NB4 (cell line): ENCODE results near the gene ZNF138.
"Not testable (repeated sequence)": the region's sequence is repeated elsewhere in the genome, so short reads cannot be mapped to it uniquely, and the experiment has no call there.

Experiments used
- DNase-seq: peaks from one replicate; pipeline ENCODE4 v3.0.0; 2010; ENCODE audit warnings: low read depth
- H3K4me3 ChIP-seq: one replicate; pipeline ENCODE4 v1.5.1; 2011; ENCODE audit warnings: mild to moderate bottlenecking, low read depth, low read length, moderate library complexity
- CTCF ChIP-seq: IDR thresholded peaks from one replicate; pipeline ENCODE4 v1.5.1; 2012; ENCODE audit warnings: low read depth, low read length
- MAX ChIP-seq: IDR thresholded peaks from 2 replicates; pipeline ENCODE4 v1.6.1; 2011; ENCODE audit warnings: low read depth, low read length
- MYC ChIP-seq: IDR thresholded peaks from 2 replicates; pipeline ENCODE4 v1.6.1; 2011; ENCODE audit warnings: low read depth, low read length
- POLR2A ChIP-seq: IDR thresholded peaks from 2 replicates; pipeline ENCODE4 v1.6.1; 2011; ENCODE audit warnings: mild to moderate bottlenecking; ENCODE audit not compliant: insufficient read length; ENCODE audit errors: extremely low read depth

The ZNF138 gene

GRCh38 chr7:64793106-64793755, 997 bp upstream of the ZNF138 start:
- no peak overlapping the region for H3K4me3 ChIP-seq
- DNase-seq = peak; percentile 27
- TF ChIP-seq CTCF (no peak), MAX (no peak), MYC (no peak), POLR2A (no peak)

- DNase-seq = no peak
- TF ChIP-seq MYC (no peak), CTCF (no peak), POLR2A (no peak), MAX (no peak)
- H3K4me3 ChIP-seq = peak overlapping the region; percentile 79
Observed at GRCh38 chr7:64795176-64795575, 948 bp downstream of the ZNF138 start.

GRCh38 chr7:64799169-64799568, 4.9 kb downstream of the ZNF138 start:
- not testable (repeated sequence) for H3K4me3 ChIP-seq, DNase-seq

GRCh38 chr7:64802699-64803098, 8.5 kb downstream of the ZNF138 start:
- TF ChIP-seq MAX = no peak
- TF ChIP-seq MYC = no peak
- TF ChIP-seq CTCF = no peak
- TF ChIP-seq POLR2A = no peak
- DNase-seq = peak; percentile 9
- no peak overlapping the region for H3K4me3 ChIP-seq

GRCh38 chr7:64807731-64808365, 13.6 kb downstream of the ZNF138 start:
- no peak overlapping the region for H3K4me3 ChIP-seq
- DNase-seq = no peak
- TF ChIP-seq MAX = no peak
- no peak for TF ChIP-seq POLR2A

GRCh38 chr7:64811767-64812166, 17.5 kb downstream of the ZNF138 start:
- TF ChIP-seq POLR2A (no peak), CTCF (no peak), MAX (no peak), MYC (no peak)

GRCh38 chr7:64830926-64831325, 36.7 kb downstream of the ZNF138 start:
- no peak for TF ChIP-seq CTCF
- no peak for TF ChIP-seq MYC
- TF ChIP-seq MAX = no peak
- TF ChIP-seq POLR2A = no peak
- DNase-seq = no peak
- no peak overlapping the region for H3K4me3 ChIP-seq

More at GRCh38 chr7:64811767-64812166, 17.5 kb downstream of the ZNF138 start:
- DNase-seq = no peak
- H3K4me3 ChIP-seq = no peak overlapping the region
